ENCODE measurements around the gene FAM76B. TPM values are rescaled to one million over a fixed set of nuclear protein-coding genes. Genes with fewer than 3 reads are reported as not detected.

The FAM76B gene
- total RNA-seq, 1 donor from 2014 or later = 49.8 TPM

DNA sequence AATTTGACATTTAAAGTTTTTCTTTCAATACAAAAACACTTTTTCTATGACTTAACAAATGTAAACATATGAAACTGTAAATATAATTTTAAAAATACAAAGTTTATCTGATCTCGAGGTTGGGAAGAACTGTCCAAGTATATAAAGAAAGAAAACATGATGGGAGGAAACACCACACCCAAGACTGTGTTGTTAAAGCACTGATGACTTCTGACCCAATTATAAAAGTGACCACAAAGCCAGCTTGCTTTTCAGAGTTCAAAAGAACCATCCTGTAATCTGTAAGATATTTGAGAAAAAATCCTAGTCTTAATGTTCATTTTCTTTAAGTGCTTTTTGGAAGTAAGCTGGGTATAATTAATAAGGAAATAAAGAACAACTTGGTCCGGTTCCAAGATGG is 16.3 kb upstream of the FAM76B start:
- H3K36me3 Mint-ChIP-seq (ENCODE audit: insufficient read depth) = peaks cover 69% of the 10 kb centered on the region
- H3K4me1 Mint-ChIP-seq (ENCODE audit: low read depth) = no peaks in the 10 kb centered on the region
- TF ChIP-seq, protein P1, sequence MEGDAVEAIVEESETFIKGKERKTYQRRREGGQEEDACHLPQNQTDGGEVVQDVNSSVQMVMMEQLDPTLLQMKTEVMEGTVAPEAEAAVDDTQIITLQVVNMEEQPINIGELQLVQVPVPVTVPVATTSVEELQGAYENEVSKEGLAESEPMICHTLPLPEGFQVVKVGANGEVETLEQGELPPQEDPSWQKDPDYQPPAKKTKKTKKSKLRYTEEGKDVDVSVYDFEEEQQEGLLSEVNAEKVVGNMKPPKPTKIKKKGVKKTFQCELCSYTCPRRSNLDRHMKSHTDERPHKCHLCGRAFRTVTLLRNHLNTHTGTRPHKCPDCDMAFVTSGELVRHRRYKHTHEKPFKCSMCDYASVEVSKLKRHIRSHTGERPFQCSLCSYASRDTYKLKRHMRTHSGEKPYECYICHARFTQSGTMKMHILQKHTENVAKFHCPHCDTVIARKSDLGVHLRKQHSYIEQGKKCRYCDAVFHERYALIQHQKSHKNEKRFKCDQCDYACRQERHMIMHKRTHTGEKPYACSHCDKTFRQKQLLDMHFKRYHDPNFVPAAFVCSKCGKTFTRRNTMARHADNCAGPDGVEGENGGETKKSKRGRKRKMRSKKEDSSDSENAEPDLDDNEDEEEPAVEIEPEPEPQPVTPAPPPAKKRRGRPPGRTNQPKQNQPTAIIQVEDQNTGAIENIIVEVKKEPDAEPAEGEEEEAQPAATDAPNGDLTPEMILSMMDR (IDR thresholded peaks at IDR 0.05; ENCODE audit: unreplicated experiment) = no peak
- H3K27me3 Mint-ChIP-seq = no peaks in the 10 kb centered on the region
- peaks cover 34% of the 10 kb centered on the region for H3K9me3 Mint-ChIP-seq (ENCODE audit: low read depth)
- no peak overlapping the region for H3K4me3 Mint-ChIP-seq (ENCODE audit: low read depth)
- DNase-seq (ENCODE audit: low spot score, unreplicated experiment) = no peak
- no peak overlapping the region for H3K27ac Mint-ChIP-seq

DNA sequence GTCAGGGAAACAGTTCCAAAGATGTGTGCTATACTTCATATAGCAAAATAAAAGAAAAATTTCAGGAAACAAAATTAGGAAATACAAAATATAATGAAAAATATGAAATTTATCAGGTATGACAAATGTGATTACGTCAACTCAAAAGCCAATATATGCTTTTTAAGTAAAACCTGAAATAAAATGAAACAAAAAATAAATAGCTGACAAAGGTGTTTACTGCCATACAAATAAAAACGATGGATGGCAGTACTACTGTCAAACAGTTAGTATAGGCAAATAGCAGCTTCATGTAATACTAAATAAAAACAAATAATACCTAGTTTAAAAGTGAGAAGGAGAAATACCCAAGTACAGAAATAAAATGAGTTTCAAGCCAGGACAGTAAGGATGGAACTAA is 14.4 kb upstream of the FAM76B start:
- no peak for DNase-seq (ENCODE audit: low spot score, unreplicated experiment)

DNA sequence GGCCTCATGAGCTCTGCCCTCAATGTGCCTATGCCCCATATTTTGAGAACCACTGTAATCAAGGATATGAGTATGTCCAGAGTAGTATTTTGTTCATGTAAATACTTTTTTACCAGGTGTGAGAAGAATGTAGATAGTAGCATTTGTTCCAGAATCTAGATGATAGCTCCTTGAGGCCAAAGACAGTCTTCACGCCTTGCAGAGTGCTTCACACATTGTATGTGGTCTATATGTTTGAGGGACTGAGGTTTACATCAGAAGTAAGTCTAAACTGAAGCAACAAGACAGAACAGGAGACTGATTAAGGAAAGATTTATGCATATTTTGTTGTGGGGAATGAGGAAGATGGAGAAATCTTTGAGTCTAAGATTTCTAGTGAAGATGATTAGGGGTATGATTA is 13.2 kb upstream of the FAM76B start:
- no peak for DNase-seq (ENCODE audit: low spot score, unreplicated experiment)
- TF ChIP-seq, protein P1 (IDR thresholded peaks at IDR 0.05; ENCODE audit: unreplicated experiment) = no peak
- Mint-ChIP-seq H3K36me3 (ENCODE audit: insufficient read depth) (peaks cover 54% of the 10 kb centered on the region), H3K27me3 (no peaks in the 10 kb centered on the region), H3K9me3 (ENCODE audit: low read depth) (peaks cover 10% of the 10 kb centered on the region), H3K4me1 (ENCODE audit: low read depth) (no peaks in the 10 kb centered on the region), H3K27ac (no peak overlapping the region), H3K4me3 (ENCODE audit: low read depth) (no peak overlapping the region)

More for the DNA sequence above, 14.4 kb upstream of the FAM76B start:
- Mint-ChIP-seq H3K4me3 (ENCODE audit: low read depth) (no peak overlapping the region), H3K9me3 (ENCODE audit: low read depth) (peaks cover 21% of the 10 kb centered on the region), H3K4me1 (ENCODE audit: low read depth) (no peaks in the 10 kb centered on the region), H3K27me3 (no peaks in the 10 kb centered on the region), H3K27ac (no peak overlapping the region), H3K36me3 (ENCODE audit: insufficient read depth) (peaks cover 64% of the 10 kb centered on the region)
- TF ChIP-seq, protein P1 (IDR thresholded peaks at IDR 0.05; ENCODE audit: unreplicated experiment) = no peak

DNA sequence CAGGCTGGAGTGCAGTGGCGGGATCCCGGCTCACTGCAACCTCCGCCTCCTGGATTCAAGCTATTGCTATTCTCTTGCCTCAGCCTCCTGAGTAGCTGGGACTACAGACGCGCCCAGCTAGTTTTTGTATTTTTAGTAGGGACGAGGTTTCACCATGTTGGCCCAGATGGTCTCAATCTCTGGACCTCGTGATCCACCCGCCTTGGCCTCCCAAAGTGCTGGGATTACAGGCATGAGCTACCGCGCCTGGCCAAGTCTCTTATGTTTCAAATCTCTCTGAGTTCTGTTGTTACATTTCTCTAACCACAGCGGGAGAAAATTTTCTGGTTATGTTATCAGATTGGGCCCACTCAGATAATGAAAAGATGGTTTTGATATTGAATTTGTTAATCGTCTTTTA is 10.9 kb upstream of the FAM76B start:
- H3K27me3 Mint-ChIP-seq = no peaks in the 10 kb centered on the region
- no peak overlapping the region for H3K4me3 Mint-ChIP-seq (ENCODE audit: low read depth)
- H3K36me3 Mint-ChIP-seq (ENCODE audit: insufficient read depth) = peaks cover 33% of the 10 kb centered on the region
- peaks cover 7% of the 10 kb centered on the region for H3K4me1 Mint-ChIP-seq (ENCODE audit: low read depth)
- no peak overlapping the region for H3K27ac Mint-ChIP-seq
- no peak for DNase-seq (ENCODE audit: low spot score, unreplicated experiment)
- TF ChIP-seq, protein P1 (IDR thresholded peaks at IDR 0.05; ENCODE audit: unreplicated experiment) = no peak
- H3K9me3 Mint-ChIP-seq (ENCODE audit: low read depth) = no peaks in the 10 kb centered on the region

DNA sequence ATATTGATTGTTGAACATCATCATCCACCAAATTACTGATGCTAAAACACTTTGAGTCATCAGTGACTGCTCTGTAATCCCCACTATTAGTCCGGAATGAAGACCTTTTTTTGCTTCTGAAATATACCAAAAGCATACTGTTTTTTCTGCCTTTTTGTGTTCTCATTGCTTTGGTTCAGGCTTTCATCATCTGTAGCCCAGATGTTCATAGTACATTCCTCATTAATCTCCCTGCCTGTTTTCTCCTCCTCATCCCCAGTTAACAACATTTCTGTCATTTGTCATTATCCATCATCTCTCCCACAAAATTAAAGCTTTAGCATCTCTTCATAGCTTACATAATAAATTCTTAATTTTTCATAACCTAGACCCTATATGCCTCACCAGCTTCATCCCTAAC is 10.0 kb upstream of the FAM76B start:
- DNase-seq (ENCODE audit: low spot score, unreplicated experiment) = no peak
- TF ChIP-seq, protein P1 (IDR thresholded peaks at IDR 0.05; ENCODE audit: unreplicated experiment) = no peak
- Mint-ChIP-seq H3K4me3 (ENCODE audit: low read depth) (no peak overlapping the region), H3K36me3 (ENCODE audit: insufficient read depth) (peaks cover 28% of the 10 kb centered on the region), H3K27ac (no peak overlapping the region), H3K9me3 (ENCODE audit: low read depth) (no peaks in the 10 kb centered on the region), H3K27me3 (no peaks in the 10 kb centered on the region), H3K4me1 (ENCODE audit: low read depth) (peaks cover 14% of the 10 kb centered on the region)
